ENCODE measurements around the gene PLAC1.

PLAC1 gene

GRCh38 chrX:134669378-134670098 is 11.3 kb upstream of the PLAC1 start:
- DNase-seq, result no peak

- no peak for DNase-seq
Measured at GRCh38 chrX:134664202-134664601, 5.9 kb upstream of the PLAC1 start.

GRCh38 chrX:134661295-134661694 is 3.0 kb upstream of the PLAC1 start:
- DNase-seq, result no peak

DNA sequence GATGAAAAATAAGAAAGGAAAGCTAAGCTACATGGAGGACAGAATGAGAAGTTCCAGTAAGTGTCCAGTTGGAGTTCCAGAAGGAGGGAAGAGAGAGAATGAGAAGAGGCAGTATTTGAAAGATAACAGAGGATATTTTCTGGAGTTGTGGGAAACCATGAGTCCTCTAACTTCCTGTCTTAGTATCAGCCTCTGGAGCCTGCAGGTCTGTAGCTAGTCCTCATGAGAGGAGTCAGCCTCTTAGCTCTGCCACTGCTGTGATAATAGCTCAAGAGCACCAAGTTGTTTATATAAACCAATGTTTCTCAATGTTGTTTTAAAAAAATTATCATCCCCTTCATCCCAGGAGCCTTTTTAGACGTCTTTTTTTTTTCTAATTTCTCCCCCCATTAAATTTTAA is 2.4 kb upstream of the PLAC1 start:
- no peak for DNase-seq

DNA sequence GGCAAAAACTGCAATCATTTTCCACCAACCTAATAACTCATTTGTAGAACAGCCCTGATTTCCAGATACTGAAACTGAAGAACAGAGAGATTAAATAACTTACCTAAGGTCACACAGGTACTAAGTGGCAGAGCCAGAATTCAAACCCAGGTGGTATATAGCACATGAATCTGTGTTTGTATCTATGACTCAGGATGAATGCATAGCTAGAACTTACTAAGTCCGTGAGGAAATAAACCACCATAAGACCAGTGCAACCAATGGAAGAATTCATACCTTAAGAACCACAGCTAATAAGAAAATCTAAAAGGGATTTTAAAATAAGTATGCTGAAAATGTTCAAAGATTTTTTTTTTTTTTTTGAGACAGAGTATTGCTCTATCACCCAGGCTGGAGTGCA is 1.5 kb upstream of the PLAC1 start:
- DNase-seq, result no peak

GRCh38 chrX:134658760-134659023 is 421 bp upstream of the PLAC1 start:
- DNase-seq, result no peak

DNA sequence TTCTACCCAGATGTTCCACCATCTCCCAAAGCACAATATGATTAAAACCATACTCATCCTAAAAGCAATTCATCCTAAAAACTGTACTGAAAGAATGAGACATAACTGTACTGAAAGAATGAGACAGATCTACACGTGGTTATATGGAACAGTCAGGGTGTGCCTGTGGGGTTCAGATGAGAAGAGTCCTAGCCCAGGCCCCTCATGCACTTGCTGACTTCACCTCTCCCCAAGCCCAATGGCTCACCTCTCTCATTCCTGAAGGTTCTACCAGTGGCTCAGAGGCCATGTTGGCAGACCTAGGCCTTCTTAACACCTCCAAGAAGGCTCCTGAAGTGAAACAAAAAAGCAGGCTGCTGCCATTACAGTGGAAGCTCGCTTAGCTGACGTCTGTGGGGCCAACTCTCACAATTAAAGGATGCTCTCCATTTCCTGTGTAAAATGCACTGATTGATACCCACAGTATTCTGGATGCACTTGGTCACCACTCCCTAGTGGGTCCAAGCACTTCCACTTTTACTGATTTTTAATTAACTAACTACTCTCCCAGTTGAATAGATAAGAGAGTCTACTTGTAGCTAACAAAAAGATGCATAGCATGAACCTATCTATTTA is 3.8 kb downstream of the PLAC1 start:
- DNase-seq, result no peak

GRCh38 chrX:134653835-134654234 is 4.4 kb downstream of the PLAC1 start:
- DNase-seq, result no peak

DNA sequence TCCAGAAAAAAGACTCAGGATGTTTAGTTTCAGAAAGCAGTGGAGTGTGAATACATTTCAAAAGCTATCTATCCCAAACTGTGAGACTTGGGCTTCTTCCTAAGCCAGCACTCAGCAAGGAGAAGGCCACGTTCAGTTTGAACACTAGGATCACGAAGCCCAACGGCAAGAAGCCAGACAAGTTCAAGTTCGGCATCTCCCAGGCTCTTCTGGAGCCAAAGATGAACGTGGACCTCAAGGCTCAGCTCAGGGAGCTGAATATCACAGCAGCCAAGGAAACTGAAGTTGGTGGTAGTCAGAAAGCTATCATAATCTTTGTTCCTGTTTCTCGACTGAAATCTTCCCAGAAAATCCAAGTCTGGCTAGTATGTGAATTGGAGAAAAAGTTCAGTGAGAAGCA is 7.6 kb downstream of the PLAC1 start:
- no peak for DNase-seq

- DNase-seq, result no peak
Measured at GRCh38 chrX:134649770-134650169, 8.5 kb downstream of the PLAC1 start.

GRCh38 chrX:134647477-134647877 is 10.8 kb downstream of the PLAC1 start:
- no peak for DNase-seq

GRCh38 chrX:134646691-134647090 is 11.6 kb downstream of the PLAC1 start:
- no peak for DNase-seq

GRCh38 chrX:134645936-134646543 is 12.2 kb downstream of the PLAC1 start:
- DNase-seq, result no peak

- no peak for DNase-seq
Measured at GRCh38 chrX:134642386-134642785, 15.9 kb downstream of the PLAC1 start.

DNA sequence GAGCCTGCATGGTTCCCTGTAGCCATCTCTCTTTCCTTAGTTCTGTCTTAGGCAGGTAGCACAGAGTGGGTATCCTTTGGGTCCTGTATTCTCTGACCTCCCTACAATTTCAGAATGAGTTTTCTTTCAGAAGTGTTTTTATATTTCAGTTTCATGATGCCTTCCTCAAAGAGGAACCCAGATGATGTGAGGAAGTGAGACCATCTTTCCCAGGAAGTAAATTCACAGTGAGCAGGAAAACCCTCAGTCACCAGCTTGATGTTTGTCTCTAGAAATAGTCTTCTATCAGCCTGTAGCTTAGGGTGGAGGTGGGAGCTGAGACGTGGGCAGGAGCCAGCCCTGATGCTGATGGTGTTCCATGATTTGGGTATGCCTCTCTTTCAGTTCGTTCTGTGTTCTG is 16.9 kb downstream of the PLAC1 start:
- DNase-seq, result no peak

- DNase-seq, result no peak
Measured at GRCh38 chrX:134640914-134641313, 17.4 kb downstream of the PLAC1 start.

DNA sequence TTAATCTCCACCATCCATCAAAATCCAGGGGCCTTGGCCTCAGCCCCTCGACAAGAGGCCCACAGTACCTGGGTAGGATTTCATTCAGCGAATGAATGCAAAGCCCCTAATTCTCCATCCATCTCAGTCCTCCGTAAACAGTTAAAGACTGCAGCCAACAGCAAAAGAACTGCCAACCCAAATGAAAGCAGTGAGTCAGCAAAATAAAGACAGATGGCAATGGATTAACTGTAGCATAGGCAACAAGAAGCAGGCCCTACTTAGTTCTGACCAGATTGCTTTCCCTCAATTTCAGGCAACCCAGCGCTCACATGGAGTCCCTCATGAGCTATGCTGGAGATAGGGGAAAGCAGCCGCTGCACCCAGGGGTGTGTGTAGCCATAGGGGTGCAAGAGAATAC is 21.4 kb downstream of the PLAC1 start:
- DNase-seq, result no peak

DNA sequence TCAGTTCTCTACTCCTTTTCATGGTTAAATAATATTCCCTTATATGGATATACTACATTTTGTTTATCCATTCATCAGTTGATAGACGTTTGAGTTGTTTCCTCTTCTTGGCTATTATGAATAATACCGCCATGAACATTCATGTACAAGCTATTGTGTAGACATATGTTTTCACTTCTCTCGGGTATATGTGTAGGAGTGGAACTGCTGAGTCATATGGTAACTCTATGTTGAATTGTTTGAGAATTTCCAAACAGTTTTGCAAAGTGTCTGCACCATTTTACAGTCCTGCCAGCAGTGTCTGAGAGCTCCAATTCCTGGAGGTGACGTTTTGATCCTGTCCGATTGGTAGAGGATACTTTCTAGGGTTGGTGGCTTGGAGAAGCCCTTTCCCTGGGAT is 23.6 kb downstream of the PLAC1 start:
- no peak for DNase-seq

GRCh38 chrX:134633832-134634231 is 24.4 kb downstream of the PLAC1 start:
- DNase-seq, result no peak

DNA sequence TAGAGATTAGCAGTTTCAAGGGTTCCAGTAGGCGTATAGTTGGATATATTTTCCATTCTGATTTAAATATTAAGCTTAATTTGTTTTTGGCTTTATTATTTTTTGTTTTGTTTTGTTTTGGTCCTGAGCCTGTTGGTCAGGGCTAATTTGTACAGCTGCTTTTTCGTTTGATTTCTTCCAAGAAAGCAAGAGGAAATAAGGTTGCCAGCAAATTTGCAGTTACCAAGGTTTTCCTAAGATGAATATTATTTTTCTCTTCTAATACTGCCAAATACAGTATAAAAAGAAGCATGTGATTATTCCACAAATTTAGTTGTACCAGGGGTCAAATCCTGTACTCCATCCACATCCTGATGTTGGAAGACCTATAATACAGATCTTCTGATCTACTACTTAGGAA is 24.9 kb downstream of the PLAC1 start:
- DNase-seq, result no peak

- DNase-seq, result no peak
Measured at GRCh38 chrX:134632355-134632754, 25.9 kb downstream of the PLAC1 start.

DNA sequence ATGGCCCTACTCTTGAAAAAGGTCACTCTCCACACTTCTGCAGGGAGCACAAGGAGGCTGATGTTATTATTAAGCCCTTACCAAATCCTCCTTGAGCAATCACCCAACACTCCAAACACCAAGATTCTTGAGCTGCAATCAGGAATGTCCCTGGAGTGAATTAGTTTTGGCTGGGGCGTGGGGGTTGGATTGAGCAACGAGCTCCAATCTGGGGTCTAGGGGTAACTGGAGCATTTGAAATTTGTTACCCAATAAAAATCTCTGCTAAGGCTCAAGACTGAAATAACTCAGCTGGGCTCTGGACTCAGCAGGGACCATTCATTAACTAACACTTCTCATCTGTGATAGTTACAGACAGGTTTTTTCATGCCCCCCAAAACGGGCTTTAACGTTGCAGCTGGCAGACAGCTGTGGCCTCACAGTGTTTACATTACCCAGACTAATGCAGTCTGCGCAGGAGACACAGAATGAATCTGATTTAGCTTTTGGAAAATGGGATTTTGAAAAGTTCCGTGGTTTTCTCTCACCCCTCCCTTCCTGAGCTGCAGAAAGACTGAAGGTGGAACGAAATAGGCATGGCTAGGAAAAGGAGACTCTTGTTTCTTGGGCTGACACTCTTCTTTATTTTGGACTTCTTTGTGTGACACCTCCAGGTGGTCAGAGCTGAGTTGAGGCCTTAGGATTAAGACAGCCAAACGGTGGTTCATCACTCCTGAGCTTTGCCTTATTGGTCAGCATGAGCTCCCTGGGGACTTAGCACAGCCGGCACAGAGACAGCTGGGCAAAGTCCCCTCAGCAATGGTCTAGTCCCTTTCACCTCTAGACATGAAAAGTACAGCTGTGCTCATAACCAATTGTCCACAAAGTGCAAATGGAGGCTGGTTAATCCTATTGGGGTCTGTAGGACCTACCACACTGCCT is 26.6 kb downstream of the PLAC1 start:
- DNase-seq, result no peak

GRCh38 chrX:134628663-134629062 is 29.6 kb downstream of the PLAC1 start:
- no peak for DNase-seq

DNA sequence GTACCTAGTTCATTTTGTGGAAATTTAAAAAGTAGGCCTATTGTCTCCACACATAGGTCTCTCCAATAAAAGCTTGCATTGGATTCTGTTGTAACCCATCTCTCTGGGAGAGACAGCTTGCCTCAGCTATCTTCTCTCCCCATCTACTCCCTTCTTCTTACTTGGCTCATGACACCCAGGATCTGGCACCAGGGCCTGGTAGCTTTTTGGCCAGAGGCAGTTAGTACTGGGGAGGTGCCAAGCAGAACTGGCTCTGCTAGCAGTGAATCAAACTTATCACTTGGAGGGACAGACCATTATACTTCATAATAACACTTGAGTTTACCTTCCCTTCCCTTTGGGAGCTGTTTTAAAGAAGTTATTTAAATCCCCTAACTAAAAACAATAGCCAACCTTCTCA is 31.8 kb downstream of the PLAC1 start:
- DNase-seq, result no peak

Measured in CD4-positive, alpha-beta T cell treated with Interferon gamma for 1 hour (primary cell).